Neural progenitor cell (in vitro differentiated cells): ENCODE data around the gene LRRC32. TPM values are rescaled to one million over a fixed set of nuclear protein-coding genes. Genes with fewer than 3 reads are reported as not detected.

ENCODE experiments used
- DNase-seq: peaks from one replicate; pipeline ENCODE4 v3.0.0-alpha.2; 2016; ENCODE audit warnings: low spot score
- H2AFZ ChIP-seq: fragments of 200-600 bp; sonication (generic); replicated peaks from 2 replicates; pipeline ENCODE4 v1.6.1; 2016; ENCODE audit warnings: antibody characterized with exemption
- H3F3A ChIP-seq: fragments of 200-600 bp; sonication (generic); 2 replicates; pipeline ENCODE4 v1.6.1; 2016; ENCODE audit warnings: antibody characterized with exemption, low read depth
- H3K27ac ChIP-seq: fragments of 200-600 bp; sonication (generic); 2 replicates; pipeline ENCODE4 v1.5.1; 2016; ENCODE audit warnings: mild to moderate bottlenecking
- H3K27me3 ChIP-seq: fragments of 200-600 bp; sonication (generic); 2 replicates; pipeline ENCODE4 v1.6.1; 2016; ENCODE audit warnings: mild to moderate bottlenecking, moderate library complexity
- H3K36me3 ChIP-seq: fragments of 200-600 bp; sonication (generic); 2 replicates; pipeline ENCODE4 v1.5.1; 2016
- H3K4me1 ChIP-seq: fragments of 200-600 bp; sonication (generic); 2 replicates; pipeline ENCODE4 v1.6.1; 2016; ENCODE audit warnings: mixed run types
- H3K4me2 ChIP-seq: fragments of 200-600 bp; sonication (generic); 2 replicates; pipeline ENCODE4 v1.6.1; 2016
- H3K4me3 ChIP-seq: fragments of 200-600 bp; sonication (generic); 2 replicates; pipeline ENCODE4 v1.5.1; 2016
- H3K79me2 ChIP-seq: fragments of 200-600 bp; sonication (generic); 2 replicates; pipeline ENCODE4 v1.6.1; 2016; ENCODE audit warnings: low read depth
- H3K9ac ChIP-seq: fragments of 200-600 bp; sonication (generic); 2 replicates; pipeline ENCODE4 v1.6.1; 2016
- H3K9me3 ChIP-seq: fragments of 200-600 bp; sonication (generic); 2 replicates; pipeline ENCODE4 v1.5.1; 2016; ENCODE audit warnings: low read depth
- H4K20me1 ChIP-seq: fragments of 200-600 bp; sonication (generic); 2 replicates; pipeline ENCODE4 v1.6.1; 2016; ENCODE audit warnings: low read depth
- H3K27ac Mint-ChIP-seq: 3 replicates; pipeline ENCODE4 v1.8.0; 2021; ENCODE audit warnings: mixed read lengths
- H3K27me3 Mint-ChIP-seq: 2 replicates; pipeline ENCODE4 v1.8.0; 2022; ENCODE audit warnings: low read depth, mild to moderate bottlenecking, inconsistent platforms, moderate library complexity, mixed read lengths; ENCODE audit not compliant: insufficient read depth
- H3K36me3 Mint-ChIP-seq: 3 replicates; pipeline ENCODE4 v1.8.0; 2021; ENCODE audit warnings: mixed read lengths
- H3K4me1 Mint-ChIP-seq: 3 replicates; pipeline ENCODE4 v1.8.0; 2021; ENCODE audit warnings: mixed read lengths
- H3K4me3 Mint-ChIP-seq: 3 replicates; pipeline ENCODE4 v1.8.0; 2021; ENCODE audit warnings: mild to moderate bottlenecking, moderate library complexity, mixed read lengths
- H3K9me3 Mint-ChIP-seq: 3 replicates; pipeline ENCODE4 v1.8.0; 2020; ENCODE audit warnings: mixed read lengths
- EZH2 ChIP-seq: fragments of 200-600 bp; sonication (generic); IDR thresholded peaks from 2 replicates; pipeline ENCODE4 v1.6.1; 2017; ENCODE audit warnings: antibody characterized with exemption, mild to moderate bottlenecking, moderate library complexity
- EZH2phosphoT487 ChIP-seq: fragments of 200-600 bp; sonication (generic); IDR thresholded peaks from 2 replicates; pipeline ENCODE4 v1.6.1; 2017; ENCODE audit warnings: antibody characterized with exemption
- total RNA-seq: library from RNA; depleted of rRNA; stranded (reverse); fragments of >200 nt; gene quantifications from 2 replicates; pipeline ENCODE4 v1.2.3, GENCODE V29; 2015; ENCODE audit warnings: low replicate concordance
- TF ChIP-seq, protein P1 (sequence below): fragments of 200-600 bp; sonication (generic); IDR thresholded peaks from 2 replicates; pipeline ENCODE4 v1.5.1; 2017; ENCODE audit warnings: antibody characterized with exemption, mild to moderate bottlenecking

Gene LRRC32
- total RNA-seq, 1 donor from 2014 or later, result 0.21 TPM

DNA sequence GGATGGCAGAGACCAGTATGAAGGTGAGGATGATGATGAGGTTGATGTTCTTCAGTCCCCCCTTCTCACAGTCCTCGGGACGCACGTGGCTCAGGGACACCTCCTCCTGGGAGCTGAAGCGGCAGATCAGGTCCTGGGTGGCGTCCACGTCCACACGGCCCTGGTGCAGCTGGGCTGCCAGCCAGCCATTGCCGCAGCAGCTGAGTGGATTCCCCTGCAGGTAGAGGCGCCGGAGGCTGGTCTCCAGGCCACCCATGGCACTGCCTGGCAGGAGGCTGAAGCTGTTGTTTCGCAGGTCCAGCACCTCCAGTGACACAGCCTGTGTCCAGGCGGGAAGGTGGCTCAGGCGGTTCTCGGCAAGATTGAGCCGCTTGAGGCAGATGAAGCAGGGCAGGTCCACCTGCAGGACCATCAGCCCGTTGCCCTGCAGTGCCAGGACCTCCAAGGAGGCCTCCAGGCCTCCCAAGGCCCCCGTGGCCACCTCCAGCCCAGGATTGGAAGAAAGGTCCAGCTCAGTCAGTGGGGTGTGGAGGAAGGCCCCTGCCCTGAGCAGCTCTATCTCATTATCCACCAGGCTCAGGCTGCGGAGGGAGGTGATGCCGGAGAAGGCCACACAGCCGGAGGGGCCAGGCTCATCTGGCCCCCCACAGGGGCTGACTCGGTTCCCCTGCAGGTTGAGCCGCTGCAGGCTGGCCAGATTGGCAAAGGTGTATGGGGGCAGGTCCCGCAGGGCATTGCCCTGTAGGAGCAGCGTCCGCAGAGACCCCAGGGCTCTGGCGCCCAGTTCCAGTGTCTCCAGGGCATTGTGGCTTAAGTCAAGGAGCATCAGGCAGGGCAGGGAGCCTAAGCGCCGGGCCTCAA, 10.6 kb downstream of the LRRC32 start:
- Histone ChIP-seq H3K4me3 (no peak overlapping the region), H3K36me3 (no peaks in the 10 kb centered on the region), H3K27ac (no peak overlapping the region), H3K9me3 (no peaks in the 10 kb centered on the region), H3K9ac (no peak overlapping the region), H3K79me2 (no peaks in the 10 kb centered on the region), H4K20me1 (no peaks in the 10 kb centered on the region), H3K4me2 (no peak overlapping the region), H3F3A (no peaks in the 10 kb centered on the region), H2AFZ (no peak overlapping the region), H3K4me1 (no peaks in the 10 kb centered on the region), H3K27me3 (no peaks in the 10 kb centered on the region)
- no peak for DNase-seq
- no peak for TF ChIP-seq EZH2
- TF ChIP-seq, protein P1, sequence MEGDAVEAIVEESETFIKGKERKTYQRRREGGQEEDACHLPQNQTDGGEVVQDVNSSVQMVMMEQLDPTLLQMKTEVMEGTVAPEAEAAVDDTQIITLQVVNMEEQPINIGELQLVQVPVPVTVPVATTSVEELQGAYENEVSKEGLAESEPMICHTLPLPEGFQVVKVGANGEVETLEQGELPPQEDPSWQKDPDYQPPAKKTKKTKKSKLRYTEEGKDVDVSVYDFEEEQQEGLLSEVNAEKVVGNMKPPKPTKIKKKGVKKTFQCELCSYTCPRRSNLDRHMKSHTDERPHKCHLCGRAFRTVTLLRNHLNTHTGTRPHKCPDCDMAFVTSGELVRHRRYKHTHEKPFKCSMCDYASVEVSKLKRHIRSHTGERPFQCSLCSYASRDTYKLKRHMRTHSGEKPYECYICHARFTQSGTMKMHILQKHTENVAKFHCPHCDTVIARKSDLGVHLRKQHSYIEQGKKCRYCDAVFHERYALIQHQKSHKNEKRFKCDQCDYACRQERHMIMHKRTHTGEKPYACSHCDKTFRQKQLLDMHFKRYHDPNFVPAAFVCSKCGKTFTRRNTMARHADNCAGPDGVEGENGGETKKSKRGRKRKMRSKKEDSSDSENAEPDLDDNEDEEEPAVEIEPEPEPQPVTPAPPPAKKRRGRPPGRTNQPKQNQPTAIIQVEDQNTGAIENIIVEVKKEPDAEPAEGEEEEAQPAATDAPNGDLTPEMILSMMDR, result no peak
- no peak for TF ChIP-seq EZH2phosphoT487
- H3K27me3 Mint-ChIP-seq, result peaks cover 9% of the 10 kb centered on the region
- no peaks in the 10 kb centered on the region for H3K36me3 Mint-ChIP-seq
- H3K27ac Mint-ChIP-seq, result no peak overlapping the region
- no peaks in the 10 kb centered on the region for H3K9me3 Mint-ChIP-seq
- H3K4me3 Mint-ChIP-seq, result no peak overlapping the region
- peaks cover 19% of the 10 kb centered on the region for H3K4me1 Mint-ChIP-seq

DNA sequence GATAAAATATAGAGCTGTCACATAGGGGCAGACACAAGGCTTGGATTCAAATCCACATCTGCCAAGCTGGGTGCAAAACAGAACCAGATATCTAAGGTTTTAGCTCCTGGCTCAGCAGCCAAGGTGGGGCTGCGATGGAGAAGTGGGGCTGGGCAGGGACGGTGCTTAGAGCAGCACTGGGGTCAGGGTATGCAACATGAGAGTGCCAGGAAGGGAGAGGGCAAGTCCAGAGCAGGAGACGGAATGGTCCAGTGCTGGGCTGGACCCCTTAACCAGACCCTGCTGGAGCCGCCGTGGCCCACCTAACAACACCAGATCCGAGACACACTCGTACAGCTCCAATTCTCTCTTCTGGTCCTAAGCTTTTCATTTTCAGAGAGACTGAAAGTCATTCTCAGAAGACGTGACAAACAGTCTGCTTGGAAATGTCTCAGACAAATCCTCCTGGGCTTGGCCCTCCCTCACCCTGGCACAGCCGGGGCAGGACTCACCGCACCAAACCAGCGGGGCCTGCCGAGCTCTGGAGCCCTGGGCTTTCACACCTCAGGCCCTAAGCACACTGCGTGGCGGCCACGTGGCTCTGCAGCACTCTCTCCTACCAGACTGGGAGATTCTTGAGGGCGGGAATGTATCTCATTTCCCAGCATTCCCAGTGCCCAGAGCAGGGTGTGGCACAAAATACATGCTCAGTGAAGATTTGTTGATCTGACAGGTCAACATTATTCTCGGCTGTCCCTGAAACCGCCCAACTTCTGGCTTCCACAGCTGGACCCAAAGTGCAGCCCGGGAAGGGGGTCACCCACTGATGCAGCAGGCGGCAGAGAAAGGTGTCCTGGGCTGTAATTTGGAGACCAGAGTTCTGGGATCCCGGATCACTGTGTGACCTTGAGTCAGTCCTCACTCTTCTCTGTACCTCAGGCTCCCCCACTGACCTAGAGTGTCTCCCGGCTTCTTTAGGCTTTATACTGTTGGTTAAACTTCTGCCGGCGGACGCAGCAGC, 11.6 kb downstream of the LRRC32 start:
- Histone ChIP-seq H3K27ac (no peak overlapping the region), H3K27me3 (no peaks in the 10 kb centered on the region), H3K9ac (no peak overlapping the region), H4K20me1 (no peaks in the 10 kb centered on the region), H3F3A (no peaks in the 10 kb centered on the region), H3K36me3 (no peaks in the 10 kb centered on the region), H3K4me1 (no peaks in the 10 kb centered on the region), H3K79me2 (no peaks in the 10 kb centered on the region), H2AFZ (no peak overlapping the region), H3K9me3 (no peaks in the 10 kb centered on the region), H3K4me3 (no peak overlapping the region), H3K4me2 (no peak overlapping the region)
- TF ChIP-seq, protein P1, result no peak
- no peak for TF ChIP-seq EZH2phosphoT487
- H3K4me1 Mint-ChIP-seq, result peaks cover 24% of the 10 kb centered on the region
- H3K4me3 Mint-ChIP-seq, result no peak overlapping the region
- no peaks in the 10 kb centered on the region for H3K36me3 Mint-ChIP-seq
- H3K27ac Mint-ChIP-seq, result peak overlapping the region; percentile 53
- peaks cover 10% of the 10 kb centered on the region for H3K27me3 Mint-ChIP-seq
- no peak for DNase-seq
- H3K9me3 Mint-ChIP-seq, result no peaks in the 10 kb centered on the region

DNA sequence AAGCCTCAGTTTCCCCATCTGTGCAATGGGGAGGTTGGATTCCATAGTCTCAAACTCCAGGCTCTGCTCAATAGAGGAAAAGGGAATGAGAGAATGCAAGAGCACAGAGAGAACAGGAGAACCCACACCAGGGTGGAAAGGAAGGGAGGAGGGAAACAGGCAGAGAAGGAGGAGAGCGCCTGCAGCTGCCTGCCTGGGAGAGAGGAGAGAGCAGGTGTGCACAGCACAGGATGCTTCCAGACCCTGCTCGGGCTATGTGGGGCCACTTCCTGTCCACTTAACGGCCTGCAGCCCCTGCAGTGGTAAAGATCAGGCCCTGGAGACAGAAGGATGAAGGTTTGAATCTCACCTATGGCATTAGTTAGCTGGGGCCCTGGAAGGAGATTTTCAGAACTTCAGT, 12.3 kb downstream of the LRRC32 start:
- TF ChIP-seq EZH2 (no peak), EZH2phosphoT487 (no peak)
- TF ChIP-seq, protein P1, result no peak
- Mint-ChIP-seq H3K27ac (no peak overlapping the region), H3K27me3 (peaks cover 10% of the 10 kb centered on the region), H3K4me1 (peaks cover 22% of the 10 kb centered on the region), H3K4me3 (no peak overlapping the region), H3K9me3 (no peaks in the 10 kb centered on the region), H3K36me3 (no peaks in the 10 kb centered on the region)
- Histone ChIP-seq H3K9me3 (no peaks in the 10 kb centered on the region), H3K4me3 (no peak overlapping the region), H3F3A (no peaks in the 10 kb centered on the region), H3K27me3 (no peaks in the 10 kb centered on the region), H3K9ac (no peak overlapping the region), H3K36me3 (no peaks in the 10 kb centered on the region), H3K79me2 (no peaks in the 10 kb centered on the region), H2AFZ (no peak overlapping the region), H3K4me1 (no peaks in the 10 kb centered on the region), H4K20me1 (no peaks in the 10 kb centered on the region), H3K27ac (no peak overlapping the region), H3K4me2 (no peak overlapping the region)
- no peak for DNase-seq
